ENCODE results near the gene SLC24A4. TPM values are rescaled to one million over a fixed set of nuclear protein-coding genes. Genes with fewer than 3 reads are reported as not detected.

SLC24A4 gene
- total RNA-seq, 1 experiment from 2014 or later: not detected

- no TSS peak for BruUV-seq (replicated peaks)
- DNase-seq (ENCODE audit: unreplicated experiment): no peak
- H3K27ac Mint-ChIP-seq (ENCODE audit: low read depth, unreplicated experiment): no peak overlapping the region
- TF ChIP-seq CTCF (IDR thresholded peaks at IDR 0.05; ENCODE audit: unreplicated experiment): no peak
- intact Hi-C loops (cut with micrococcal nuclease): no loop called here
- H3K4me1 Mint-ChIP-seq (ENCODE audit: insufficient read depth, unreplicated experiment): no peaks in the 10 kb centered on the region
- peaks cover 9% of the 10 kb centered on the region for H3K9me3 Mint-ChIP-seq (ENCODE audit: unreplicated experiment)
- ChIA-PET CTCF (no interaction called here), POLR2A (no interaction called here)
- no peaks in the 10 kb centered on the region for H3K36me3 Mint-ChIP-seq (ENCODE audit: insufficient read depth, unreplicated experiment)
- H3K4me3 Mint-ChIP-seq (ENCODE audit: unreplicated experiment): no peak overlapping the region
- peaks cover 6% of the 10 kb centered on the region for H3K27me3 Mint-ChIP-seq (ENCODE audit: insufficient read depth, unreplicated experiment)
These were observed 84.4 kb downstream of the SLC24A4 start for GRCh38 chr14:92407410-92407809.

- Mint-ChIP-seq H3K27ac (ENCODE audit: low read depth, unreplicated experiment) (no peak overlapping the region), H3K9me3 (ENCODE audit: unreplicated experiment) (peaks cover 9% of the 10 kb centered on the region), H3K36me3 (ENCODE audit: insufficient read depth, unreplicated experiment) (no peaks in the 10 kb centered on the region), H3K4me3 (ENCODE audit: unreplicated experiment) (no peak overlapping the region), H3K4me1 (ENCODE audit: insufficient read depth, unreplicated experiment) (no peaks in the 10 kb centered on the region), H3K27me3 (ENCODE audit: insufficient read depth, unreplicated experiment) (peaks cover 22% of the 10 kb centered on the region)
- intact Hi-C loops (cut with micrococcal nuclease): no loop called here
- peak; percentile 40 for DNase-seq (ENCODE audit: unreplicated experiment)
- ChIA-PET POLR2A (no interaction called here), CTCF (interaction anchor here (0.6 kb wide), 1 partner anchor 169 kb away, joined by 3 read pairs; no protein-coding TSS in a partner anchor)
- no peak for TF ChIP-seq CTCF (IDR thresholded peaks at IDR 0.05; ENCODE audit: unreplicated experiment)
- BruUV-seq (replicated peaks): no TSS peak
These were observed 86.1 kb downstream of the SLC24A4 start for GRCh38 chr14:92409043-92409442.

- no peak for DNase-seq (ENCODE audit: unreplicated experiment)
- POLR2A ChIA-PET: no interaction called here
- H3K4me1 Mint-ChIP-seq (ENCODE audit: insufficient read depth, unreplicated experiment): no peaks in the 10 kb centered on the region
- H3K9me3 Mint-ChIP-seq (ENCODE audit: unreplicated experiment): peaks cover 9% of the 10 kb centered on the region
- peaks cover 23% of the 10 kb centered on the region for H3K27me3 Mint-ChIP-seq (ENCODE audit: insufficient read depth, unreplicated experiment)
- intact Hi-C loops (cut with micrococcal nuclease): no loop called here
- no peak overlapping the region for H3K27ac Mint-ChIP-seq (ENCODE audit: low read depth, unreplicated experiment)
- no peak overlapping the region for H3K4me3 Mint-ChIP-seq (ENCODE audit: unreplicated experiment)
- CTCF ChIA-PET: interaction anchor here (0.6 to 1.2 kb wide), 2 partner anchors 38 to 237 kb away, joined by 3 read pairs; no protein-coding TSS in a partner anchor
- no TSS peak for BruUV-seq (replicated peaks)
- H3K36me3 Mint-ChIP-seq (ENCODE audit: insufficient read depth, unreplicated experiment): no peaks in the 10 kb centered on the region
- TF ChIP-seq CTCF (IDR thresholded peaks at IDR 0.05; ENCODE audit: unreplicated experiment): no peak
These were observed 88.2 kb downstream of the SLC24A4 start for GRCh38 chr14:92411135-92411534.

- intact Hi-C loops (cut with micrococcal nuclease): no loop called here
- H3K4me3 Mint-ChIP-seq (ENCODE audit: unreplicated experiment): no peak overlapping the region
- ChIA-PET CTCF (interaction anchor here (0.6 to 1.2 kb wide), 2 partner anchors 13 to 37 kb away, joined by 3 read pairs; no protein-coding TSS in a partner anchor), POLR2A (no interaction called here)
- H3K9me3 Mint-ChIP-seq (ENCODE audit: unreplicated experiment): peaks cover 5% of the 10 kb centered on the region
- no TSS peak for BruUV-seq (replicated peaks)
- no peak for DNase-seq (ENCODE audit: unreplicated experiment)
- no peaks in the 10 kb centered on the region for H3K4me1 Mint-ChIP-seq (ENCODE audit: insufficient read depth, unreplicated experiment)
- H3K36me3 Mint-ChIP-seq (ENCODE audit: insufficient read depth, unreplicated experiment): no peaks in the 10 kb centered on the region
- peaks cover 23% of the 10 kb centered on the region for H3K27me3 Mint-ChIP-seq (ENCODE audit: insufficient read depth, unreplicated experiment)
- no peak overlapping the region for H3K27ac Mint-ChIP-seq (ENCODE audit: low read depth, unreplicated experiment)
- no peak for TF ChIP-seq CTCF (IDR thresholded peaks at IDR 0.05; ENCODE audit: unreplicated experiment)
These were observed 89.0 kb downstream of the SLC24A4 start for GRCh38 chr14:92411941-92412340.

Measured in MCF 10A (cell line).